ENCODE results near the gene ARL6IP5. TPM values are rescaled to one million over a fixed set of nuclear protein-coding genes. Genes with fewer than 3 reads are reported as not detected.
A peak's percentile ranks its signal among the peaks of the same experiment; 100 is the strongest.

Gene ARL6IP5
- total and polyA plus RNA-seq, 2 donors: 108 to 130 TPM

GRCh38 chr3:69059688-69060087, 25.0 kb upstream of the ARL6IP5 start:
- Histone ChIP-seq H3K27ac (ENCODE audit: low read depth in 1 of 2, low read length in 1 of 2) (no peak overlapping the region), H3K4me1 (ENCODE audit: control insufficient read depth in 2 of 2, insufficient read depth in 2 of 2, low read length in 2 of 2) (peaks cover 0 to 4% of the 10 kb centered on the region in 2 donors), H3K9me3 (ENCODE audit: control insufficient read depth in 2 of 2, insufficient read depth in 1 of 2, low read length in 1 of 2) (no peaks in the 10 kb centered on the region), H3K27me3 (ENCODE audit: control insufficient read depth in 2 of 2, insufficient read depth in 1 of 2, low read length in 1 of 2) (no peaks in the 10 kb centered on the region), H3K36me3 (ENCODE audit: control insufficient read depth in 2 of 2, insufficient read depth in 2 of 2, low read length in 1 of 2) (peaks cover 27 to 47% of the 10 kb centered on the region in 2 donors), H3K4me3 (ENCODE audit: low read length in 2 of 2) (no peak overlapping the region)
- DNase-seq (ENCODE audit: low read depth in 6 of 9, low spot score in 9 of 9): no peak

GRCh38 chr3:69063636-69064035, 21.1 kb upstream of the ARL6IP5 start:
- Histone ChIP-seq H3K27me3 (ENCODE audit: control insufficient read depth in 2 of 2, insufficient read depth in 1 of 2, low read length in 1 of 2) (no peaks in the 10 kb centered on the region), H3K36me3 (ENCODE audit: control insufficient read depth in 2 of 2, insufficient read depth in 2 of 2, low read length in 1 of 2) (peaks cover 29 to 35% of the 10 kb centered on the region in 2 donors), H3K9me3 (ENCODE audit: control insufficient read depth in 2 of 2, insufficient read depth in 1 of 2, low read length in 1 of 2) (no peaks in the 10 kb centered on the region), H3K27ac (ENCODE audit: low read depth in 1 of 2, low read length in 1 of 2) (no peak overlapping the region), H3K4me3 (ENCODE audit: low read length in 2 of 2) (no peak overlapping the region), H3K4me1 (ENCODE audit: control insufficient read depth in 2 of 2, insufficient read depth in 2 of 2, low read length in 2 of 2) (peaks cover 0 to 11% of the 10 kb centered on the region in 2 donors)
- WGBS: 8% methylated on average over 2 of the region's 2 CpGs
- no peak for DNase-seq (ENCODE audit: low read depth in 6 of 9, low spot score in 9 of 9)

GRCh38 chr3:69065318-69065964, 19.3 kb upstream of the ARL6IP5 start:
- no peak overlapping the region for H3K27ac ChIP-seq (ENCODE audit: low read depth in 1 of 2, low read length in 1 of 2)
- H3K36me3 ChIP-seq (ENCODE audit: control insufficient read depth in 2 of 2, insufficient read depth in 2 of 2, low read length in 1 of 2): peaks cover 18 to 20% of the 10 kb centered on the region in 2 donors
- H3K4me1 ChIP-seq (ENCODE audit: control insufficient read depth in 2 of 2, insufficient read depth in 2 of 2, low read length in 2 of 2): peaks cover 0 to 9% of the 10 kb centered on the region in 2 donors
- DNase-seq (ENCODE audit: low read depth in 6 of 9, low spot score in 9 of 9): no peak
- no peaks in the 10 kb centered on the region for H3K9me3 ChIP-seq (ENCODE audit: control insufficient read depth in 2 of 2, insufficient read depth in 1 of 2, low read length in 1 of 2)
- WGBS: 75% methylated on average over 6 of the region's 6 CpGs
- H3K4me3 ChIP-seq (ENCODE audit: low read length in 2 of 2): no peak overlapping the region
- no peaks in the 10 kb centered on the region for H3K27me3 ChIP-seq (ENCODE audit: control insufficient read depth in 2 of 2, insufficient read depth in 1 of 2, low read length in 1 of 2)

- Histone ChIP-seq H3K4me1 (ENCODE audit: control insufficient read depth in 2 of 2, insufficient read depth in 2 of 2, low read length in 2 of 2) (peaks cover 0 to 9% of the 10 kb centered on the region in 2 donors), H3K4me3 (ENCODE audit: low read length in 2 of 2) (no peak overlapping the region), H3K36me3 (ENCODE audit: control insufficient read depth in 2 of 2, insufficient read depth in 2 of 2, low read length in 1 of 2) (peaks cover 18% of the 10 kb centered on the region in 2 donors), H3K9me3 (ENCODE audit: control insufficient read depth in 2 of 2, insufficient read depth in 1 of 2, low read length in 1 of 2) (no peaks in the 10 kb centered on the region), H3K27ac (ENCODE audit: low read depth in 1 of 2, low read length in 1 of 2) (no peak overlapping the region), H3K27me3 (ENCODE audit: control insufficient read depth in 2 of 2, insufficient read depth in 1 of 2, low read length in 1 of 2) (no peaks in the 10 kb centered on the region)
- WGBS: 85% methylated on average over 4 of the region's 4 CpGs
- DNase-seq (ENCODE audit: low read depth in 6 of 9, low spot score in 9 of 9): no peak
Measured at GRCh38 chr3:69066121-69066520, 18.6 kb upstream of the ARL6IP5 start.

- no peak overlapping the region for H3K4me3 ChIP-seq (ENCODE audit: low read length in 2 of 2)
- DNase-seq (ENCODE audit: low read depth in 6 of 9, low spot score in 9 of 9): no peak
- H3K36me3 ChIP-seq (ENCODE audit: control insufficient read depth in 2 of 2, insufficient read depth in 2 of 2, low read length in 1 of 2): peaks cover 13 to 32% of the 10 kb centered on the region in 2 donors
- 97% methylated on average over 3 of the region's 3 CpGs for WGBS
- no peak overlapping the region for H3K27ac ChIP-seq (ENCODE audit: low read depth in 1 of 2, low read length in 1 of 2)
- no peaks in the 10 kb centered on the region for H3K27me3 ChIP-seq (ENCODE audit: control insufficient read depth in 2 of 2, insufficient read depth in 1 of 2, low read length in 1 of 2)
- H3K9me3 ChIP-seq (ENCODE audit: control insufficient read depth in 2 of 2, insufficient read depth in 1 of 2, low read length in 1 of 2): no peaks in the 10 kb centered on the region
- H3K4me1 ChIP-seq (ENCODE audit: control insufficient read depth in 2 of 2, insufficient read depth in 2 of 2, low read length in 2 of 2): no peaks in the 10 kb centered on the region
Measured at GRCh38 chr3:69072928-69073327, 11.8 kb upstream of the ARL6IP5 start.

- H3K4me3 ChIP-seq (ENCODE audit: low read length in 2 of 2): peak overlapping the region; percentile 71 to 98
- no peaks in the 10 kb centered on the region for H3K9me3 ChIP-seq (ENCODE audit: control insufficient read depth in 2 of 2, insufficient read depth in 1 of 2, low read length in 1 of 2)
- peak in 4 of 9 donors; percentile 16 to 50 (median 23) for DNase-seq (ENCODE audit: low read depth in 6 of 9, low spot score in 9 of 9)
- WGBS: 8% methylated on average over 29 of the region's 29 CpGs
- H3K36me3 ChIP-seq (ENCODE audit: control insufficient read depth in 2 of 2, insufficient read depth in 2 of 2, low read length in 1 of 2): peaks cover 0 to 6% of the 10 kb centered on the region in 2 donors
- H3K4me1 ChIP-seq (ENCODE audit: control insufficient read depth in 2 of 2, insufficient read depth in 2 of 2, low read length in 2 of 2): peaks cover 15 to 33% of the 10 kb centered on the region in 2 donors
- H3K27me3 ChIP-seq (ENCODE audit: control insufficient read depth in 2 of 2, insufficient read depth in 1 of 2, low read length in 1 of 2): no peaks in the 10 kb centered on the region
- peak overlapping the region; percentile 46 to 81 for H3K27ac ChIP-seq (ENCODE audit: low read depth in 1 of 2, low read length in 1 of 2)
Measured at GRCh38 chr3:69079269-69080159, 5.2 kb upstream of the ARL6IP5 start.

- H3K9me3 ChIP-seq (ENCODE audit: control insufficient read depth in 2 of 2, insufficient read depth in 1 of 2, low read length in 1 of 2): no peaks in the 10 kb centered on the region
- peaks cover 17 to 34% of the 10 kb centered on the region in 2 donors for H3K4me1 ChIP-seq (ENCODE audit: control insufficient read depth in 2 of 2, insufficient read depth in 2 of 2, low read length in 2 of 2)
- H3K4me3 ChIP-seq (ENCODE audit: low read length in 2 of 2): peak within 1 kb of the TSS; percentile 71 to 98
- DNase-seq (ENCODE audit: low read depth in 6 of 9, low spot score in 9 of 9): peak in 8 of 9 donors; percentile 67 to 94 (median 86)
- H3K27me3 ChIP-seq (ENCODE audit: control insufficient read depth in 2 of 2, insufficient read depth in 1 of 2, low read length in 1 of 2): no peaks in the 10 kb centered on the region
- H3K36me3 ChIP-seq (ENCODE audit: control insufficient read depth in 2 of 2, insufficient read depth in 2 of 2, low read length in 1 of 2): peaks cover 0 to 3% of the 10 kb centered on the region in 2 donors
- 8% methylated on average over 37 of the region's 37 CpGs for WGBS
- peak within 1 kb of the TSS; percentile 46 to 81 for H3K27ac ChIP-seq (ENCODE audit: low read depth in 1 of 2, low read length in 1 of 2)
Measured at GRCh38 chr3:69080233-69080920, 4.4 kb upstream of the ARL6IP5 start, which contains the start of gene UBA3. TSS of gene UBA3 (minus strand) at chr3:69080365. CDS start at chr3:69080353, 12 bp downstream.

GRCh38 chr3:69081583-69082262, 3.0 kb upstream of the ARL6IP5 start:
- Histone ChIP-seq H3K4me3 (ENCODE audit: low read length in 2 of 2) (no peak overlapping the region), H3K36me3 (ENCODE audit: control insufficient read depth in 2 of 2, insufficient read depth in 2 of 2, low read length in 1 of 2) (peaks cover 0 to 3% of the 10 kb centered on the region in 2 donors), H3K4me1 (ENCODE audit: control insufficient read depth in 2 of 2, insufficient read depth in 2 of 2, low read length in 2 of 2) (peaks cover 24 to 45% of the 10 kb centered on the region in 2 donors), H3K9me3 (ENCODE audit: control insufficient read depth in 2 of 2, insufficient read depth in 1 of 2, low read length in 1 of 2) (no peaks in the 10 kb centered on the region), H3K27me3 (ENCODE audit: control insufficient read depth in 2 of 2, insufficient read depth in 1 of 2, low read length in 1 of 2) (no peaks in the 10 kb centered on the region), H3K27ac (ENCODE audit: low read depth in 1 of 2, low read length in 1 of 2) (peak overlapping the region in 1 of 2 donors; percentile 79)
- 87% methylated on average over 5 of the region's 5 CpGs for WGBS
- DNase-seq (ENCODE audit: low read depth in 6 of 9, low spot score in 9 of 9): no peak

All from thymus (tissue), 11 donors.